Pons (tissue), 1 donor: ENCODE measurements around the gene XG.
"Not testable (repeated sequence)": the region's sequence is repeated elsewhere in the genome, so short reads cannot be mapped to it uniquely, and the experiment has no call there.

Source experiments
- DNase-seq: peaks from one replicate; pipeline ENCODE4 v3.0.0-alpha.2; 2016; ENCODE audit warnings: low spot score

XG gene, protein sequence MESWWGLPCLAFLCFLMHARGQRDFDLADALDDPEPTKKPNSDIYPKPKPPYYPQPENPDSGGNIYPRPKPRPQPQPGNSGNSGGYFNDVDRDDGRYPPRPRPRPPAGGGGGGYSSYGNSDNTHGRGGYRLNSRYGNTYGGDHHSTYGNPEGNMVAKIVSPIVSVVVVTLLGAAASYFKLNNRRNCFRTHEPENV

DNA sequence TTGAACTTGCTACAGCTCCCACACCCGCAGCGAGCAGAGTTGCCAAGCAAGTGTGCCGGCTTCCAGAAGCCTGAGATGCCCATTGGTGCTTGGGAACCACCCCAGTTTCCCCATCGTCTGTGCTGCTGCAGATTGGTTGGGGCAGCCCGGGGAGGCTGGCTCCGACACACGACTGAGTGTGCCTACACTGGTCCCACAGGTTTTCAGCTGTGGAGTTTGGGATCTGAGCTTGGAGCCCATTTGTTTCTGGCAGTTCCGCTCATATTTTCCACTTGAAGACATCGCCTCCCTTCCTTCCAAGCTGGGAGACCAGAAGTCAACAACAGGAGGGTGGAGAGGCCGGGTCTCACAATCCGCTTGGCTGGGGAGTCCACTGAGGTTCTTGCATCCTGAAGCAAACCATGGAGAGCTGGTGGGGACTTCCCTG is at the start of gene XG:
XG (plus strand) TSS at position 167 of the 427 bp plus-strand sequence; CDS start at position 402, 235 bp downstream.
- DNase-seq = not testable (repeated sequence)

DNA sequence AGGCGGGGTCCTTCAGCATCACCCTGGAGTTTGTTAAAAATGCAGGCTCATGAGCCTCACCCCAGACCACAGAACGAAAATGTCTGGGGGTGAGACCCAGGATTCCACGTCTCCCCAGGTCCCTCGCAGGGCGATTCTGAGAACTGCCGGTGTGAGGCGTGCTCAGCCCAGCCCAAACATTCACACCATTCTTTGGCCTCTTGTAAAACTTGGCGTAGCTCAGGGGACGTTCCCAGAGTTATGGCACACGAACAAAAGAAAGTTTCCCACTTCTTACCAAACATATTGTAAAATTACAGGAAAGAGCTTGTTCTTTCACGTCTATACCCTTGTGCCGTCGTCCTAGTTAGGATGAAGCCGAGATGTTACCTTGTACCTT is 47.9 kb upstream of the XG start:
- no peak for DNase-seq

DNA sequence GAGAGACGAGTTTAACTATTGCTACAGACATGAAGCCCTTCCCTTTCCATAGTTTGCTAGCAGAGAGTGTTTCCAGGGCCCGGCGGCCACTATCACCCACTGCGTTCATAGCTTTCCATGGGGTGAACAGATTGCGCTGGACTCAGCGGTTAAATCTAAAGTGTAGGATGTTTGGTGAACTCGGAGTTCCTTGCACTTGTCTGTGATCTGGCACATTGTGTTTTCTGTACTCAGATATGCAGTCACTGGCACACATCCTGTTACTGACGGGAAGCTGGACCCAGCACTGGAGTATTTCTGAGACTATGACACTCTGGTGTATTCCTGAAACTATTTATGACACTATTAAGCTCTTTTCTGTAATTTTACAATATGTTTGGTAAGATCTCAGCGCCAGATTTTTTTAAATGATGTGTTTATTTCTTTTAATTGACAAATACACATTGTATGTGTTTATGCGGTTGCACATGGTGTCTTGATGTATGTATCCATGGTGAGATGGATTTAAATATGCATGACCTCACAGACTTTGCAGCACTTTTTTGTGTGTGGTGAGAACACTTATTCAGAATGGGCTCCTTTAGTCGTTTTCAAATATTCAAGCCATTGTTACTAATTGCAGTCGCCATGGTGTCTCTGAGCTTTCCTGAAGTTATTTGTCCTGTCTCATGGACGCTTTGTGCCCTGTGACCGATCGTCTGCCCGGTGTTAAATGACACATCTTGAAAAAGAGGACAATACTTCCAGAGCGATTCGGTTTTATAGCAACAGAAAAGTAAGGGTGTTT is 46.6 kb upstream of the XG start:
- no peak for DNase-seq

DNA sequence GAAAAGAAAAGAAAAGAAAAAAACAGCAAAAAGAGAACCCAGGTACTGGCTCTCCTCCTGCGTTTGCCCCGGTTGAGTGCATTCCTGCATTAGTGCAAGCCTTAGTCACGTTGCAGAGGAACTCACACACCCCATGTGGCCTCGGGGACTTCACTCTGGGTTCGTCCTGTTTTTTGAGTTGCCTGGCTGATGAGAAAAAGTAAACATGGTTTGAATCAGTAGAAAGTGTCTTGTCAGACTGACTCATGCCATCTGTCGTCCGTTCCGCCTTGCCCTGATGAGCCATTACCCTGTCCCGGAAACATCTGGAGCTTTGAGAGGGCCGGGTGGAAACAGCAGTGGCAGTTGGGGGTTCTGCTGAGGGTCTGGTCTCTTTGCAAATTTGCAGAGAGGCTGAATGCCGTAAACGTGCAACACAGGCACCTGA is 44.5 kb upstream of the XG start:
- DNase-seq = peak; percentile 56

DNA sequence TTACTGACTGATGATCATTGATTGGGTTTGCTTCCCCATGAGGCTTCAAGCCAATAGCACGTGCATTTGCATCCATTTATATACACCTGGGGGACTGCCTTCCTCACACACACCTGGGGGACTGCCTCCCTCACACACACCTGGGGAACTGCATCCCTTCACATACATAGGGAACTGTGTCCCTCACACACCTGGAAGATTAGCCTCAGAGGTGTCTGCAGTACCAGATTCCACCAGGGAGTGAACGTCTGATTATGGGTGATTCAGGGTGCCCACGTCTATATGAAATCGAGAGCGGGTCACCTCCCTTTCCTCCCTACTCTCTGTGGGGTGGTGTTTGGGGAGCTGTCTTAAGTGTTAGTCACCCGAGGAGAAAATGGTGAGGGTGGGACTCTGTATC is 43.8 kb upstream of the XG start:
- no peak for DNase-seq

DNA sequence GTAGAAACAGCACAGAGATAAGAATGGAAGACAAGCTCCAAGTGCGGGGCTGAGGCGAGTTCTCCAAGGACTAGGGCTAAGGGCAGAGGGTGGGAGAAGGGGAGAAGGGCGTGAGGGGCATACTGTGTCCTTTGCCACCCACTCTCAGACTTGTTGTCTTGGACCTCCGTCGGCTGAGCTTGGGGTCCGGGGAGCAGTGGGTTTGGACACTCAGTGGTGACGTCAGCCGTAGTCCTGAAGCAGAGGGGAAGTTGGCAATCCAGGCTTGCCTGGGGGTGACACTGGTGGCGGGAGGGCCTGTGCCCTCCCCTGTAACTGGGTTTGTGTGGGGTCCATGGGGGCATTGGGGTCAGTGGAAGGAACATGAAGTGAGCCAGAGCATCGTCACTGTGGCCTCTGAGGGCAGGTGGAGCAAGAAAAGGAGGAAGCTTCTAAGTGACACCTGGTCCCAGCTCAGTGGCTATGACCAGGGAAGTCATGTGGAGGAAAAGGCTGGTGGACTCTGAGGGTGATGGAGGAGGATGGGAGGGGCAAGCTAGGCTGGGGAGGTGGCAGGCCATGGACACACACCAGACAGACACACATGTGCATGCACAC is 43.1 kb upstream of the XG start:
- DNase-seq = no peak

DNA sequence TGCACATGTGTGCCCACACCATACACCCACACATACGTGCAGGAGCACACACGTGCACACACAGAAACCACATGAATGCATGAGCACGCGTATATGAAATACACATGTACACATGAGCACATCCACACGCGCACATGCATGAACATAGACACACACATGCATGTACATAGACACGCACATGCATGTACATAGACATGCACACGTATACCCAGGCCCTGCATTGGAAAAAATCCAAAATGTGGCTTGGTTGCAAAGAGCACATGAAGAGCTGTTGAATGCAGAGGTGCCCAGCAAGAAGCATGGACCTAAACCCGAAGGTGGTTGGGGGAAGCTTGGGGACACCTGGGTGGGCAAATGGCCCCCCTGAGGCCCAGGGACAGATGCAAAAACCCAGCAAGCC is 42.3 kb upstream of the XG start:
- no peak for DNase-seq

DNA sequence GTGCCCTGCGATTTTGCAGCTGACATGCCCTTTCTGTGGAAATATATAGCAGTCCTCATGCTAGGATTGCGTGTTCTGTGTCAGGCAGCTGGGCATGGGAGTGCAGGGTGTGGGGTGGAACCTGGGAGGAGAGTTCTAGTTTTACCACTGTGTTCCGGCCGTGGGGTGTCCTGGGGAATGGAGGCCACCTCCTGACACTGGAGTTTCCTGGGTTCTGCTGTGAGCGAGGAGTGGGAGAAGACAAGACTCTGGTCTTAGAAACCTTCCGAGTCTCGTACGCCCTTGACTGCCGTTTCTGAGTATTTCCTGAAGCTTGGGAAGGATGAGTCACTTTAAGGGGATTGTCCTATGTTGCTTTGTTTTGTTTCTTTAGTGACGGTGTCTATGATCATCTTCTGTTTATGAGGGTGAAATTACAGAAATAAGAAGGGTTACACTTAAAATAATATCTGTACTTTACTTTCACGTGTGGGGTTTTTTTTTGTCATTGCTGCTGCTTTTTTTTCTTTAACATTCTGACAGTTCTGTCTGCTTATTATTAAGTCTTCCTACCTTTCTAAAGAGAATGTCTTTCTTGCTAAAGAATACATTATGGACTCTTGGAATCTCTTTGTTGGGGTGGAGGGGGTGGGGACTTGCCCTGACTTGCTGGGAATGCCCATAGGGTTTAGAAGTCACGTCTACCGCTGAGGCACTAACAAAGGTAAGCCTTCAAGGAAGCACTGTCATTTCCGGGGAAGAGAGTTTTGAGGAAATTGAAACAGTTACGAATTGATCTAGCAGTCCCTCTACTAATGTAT is 41.6 kb upstream of the XG start:
- no peak for DNase-seq

DNA sequence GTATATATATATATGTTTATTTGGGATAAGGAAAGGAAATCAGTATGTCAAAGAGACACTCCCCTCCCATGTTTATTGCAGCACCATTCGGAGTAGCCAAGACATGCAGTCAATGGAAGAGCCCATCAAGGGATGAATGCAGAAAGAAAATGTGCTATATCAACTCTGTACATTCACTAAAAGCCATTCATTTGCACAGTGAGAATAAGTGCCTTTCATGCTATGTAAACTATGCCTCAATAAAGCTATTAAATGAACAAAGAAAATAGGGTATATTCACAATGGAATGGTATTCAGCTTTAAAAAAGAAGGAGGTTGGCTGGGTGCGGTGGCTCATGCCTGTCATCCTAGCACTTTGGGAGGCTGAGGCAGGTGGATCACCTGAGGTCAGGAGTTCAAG is 40.4 kb upstream of the XG start:
- no peak for DNase-seq

DNA sequence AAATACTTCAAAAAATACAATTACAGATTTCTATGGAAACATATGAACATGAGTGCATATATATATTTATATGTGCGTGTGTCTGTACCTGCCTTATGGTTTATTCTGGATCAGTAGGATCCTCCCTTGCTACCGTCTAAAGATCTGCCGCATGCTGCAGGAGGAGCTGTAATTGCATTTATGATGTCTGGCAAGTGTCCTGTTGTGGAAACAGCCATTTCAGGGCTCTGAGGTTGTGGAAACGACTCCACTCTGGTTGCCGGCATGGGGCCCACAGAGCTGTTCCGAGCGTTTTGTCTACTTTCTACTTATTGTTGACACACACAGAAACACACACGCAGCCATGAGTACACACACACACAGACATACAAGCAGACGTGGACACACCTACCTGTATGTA is 39.4 kb upstream of the XG start:
- DNase-seq = no peak

DNA sequence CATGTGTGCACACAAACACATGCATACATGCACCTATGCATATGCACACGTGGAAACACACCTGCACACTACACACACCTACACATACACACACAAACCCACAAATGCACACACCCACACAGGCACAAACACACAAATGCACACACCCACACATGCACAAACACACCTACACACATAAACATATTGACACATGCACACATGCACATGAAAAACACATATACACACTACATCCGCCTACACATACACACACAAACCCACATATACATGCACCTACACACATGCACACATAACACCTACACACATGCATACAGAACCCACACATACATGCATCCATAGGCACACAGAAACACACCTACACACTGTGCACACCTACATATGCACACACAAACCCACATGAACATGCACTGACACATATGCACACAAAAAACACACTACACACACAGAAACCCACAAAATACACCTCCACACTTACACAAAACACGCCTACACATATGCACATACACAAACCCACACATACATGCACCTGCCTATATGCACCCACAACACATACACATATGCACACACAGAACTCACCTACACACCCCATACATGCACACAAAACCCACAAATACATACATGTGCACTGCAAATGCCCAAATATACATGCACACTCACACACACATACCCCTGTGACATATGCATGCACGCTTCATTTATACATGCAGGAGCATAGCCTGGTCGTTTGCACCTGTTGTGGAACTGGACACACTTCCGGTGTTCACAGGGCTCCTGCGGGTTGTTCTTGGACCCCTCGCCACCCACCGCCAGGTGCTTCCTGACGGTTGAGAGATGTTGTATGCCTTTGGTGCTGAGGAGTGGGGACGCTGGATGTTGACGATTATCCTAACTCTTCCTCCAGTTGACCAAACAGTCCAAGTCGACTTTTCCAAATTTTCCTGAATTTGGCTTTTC is 38.7 kb upstream of the XG start:
- no peak for DNase-seq

DNA sequence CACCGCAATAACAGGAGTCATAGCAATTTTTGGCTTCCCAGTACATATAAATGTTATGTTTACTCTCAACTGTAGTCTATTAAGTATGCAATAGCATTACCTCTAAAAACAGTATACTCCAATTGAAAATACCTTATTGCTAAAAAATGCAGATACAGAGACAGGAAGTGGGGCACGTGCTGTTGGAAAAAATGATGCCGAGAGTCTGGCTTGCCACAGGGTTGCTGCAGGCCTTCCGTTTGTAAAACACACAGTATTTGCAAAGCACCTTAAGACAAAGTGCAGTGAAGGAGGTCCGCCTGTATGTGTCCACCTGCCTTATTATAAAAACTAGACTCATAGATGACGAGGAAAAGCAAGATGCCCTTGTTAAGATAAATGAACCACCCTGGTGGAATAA is 37.3 kb upstream of the XG start:
- no peak for DNase-seq

DNA sequence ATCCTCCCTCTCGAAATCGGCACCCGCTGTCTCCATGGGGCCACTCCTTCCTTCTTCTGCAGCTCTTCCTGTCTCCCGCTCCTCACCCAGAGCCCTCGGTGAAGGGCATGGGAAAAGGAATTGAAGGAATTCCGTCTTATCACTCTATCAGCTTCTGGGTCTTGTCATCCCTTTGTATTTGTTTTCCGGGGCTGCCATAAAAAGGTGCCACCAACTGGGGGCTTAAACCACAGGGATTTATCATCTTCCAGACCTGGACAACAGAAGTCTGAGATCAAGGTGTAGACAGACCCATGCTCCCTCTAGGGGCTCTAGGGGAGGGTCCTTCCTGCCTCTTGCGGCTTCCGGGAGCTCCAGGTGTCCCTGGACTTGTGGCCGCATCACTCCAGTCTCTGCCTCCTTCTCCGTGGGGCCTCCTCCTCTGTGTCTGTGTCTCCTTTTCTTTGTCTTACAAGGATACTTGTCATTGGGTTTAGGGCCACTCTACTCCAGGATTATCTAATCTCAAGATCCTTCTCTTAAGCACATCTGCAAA is 36.7 kb upstream of the XG start:
- no peak for DNase-seq

DNA sequence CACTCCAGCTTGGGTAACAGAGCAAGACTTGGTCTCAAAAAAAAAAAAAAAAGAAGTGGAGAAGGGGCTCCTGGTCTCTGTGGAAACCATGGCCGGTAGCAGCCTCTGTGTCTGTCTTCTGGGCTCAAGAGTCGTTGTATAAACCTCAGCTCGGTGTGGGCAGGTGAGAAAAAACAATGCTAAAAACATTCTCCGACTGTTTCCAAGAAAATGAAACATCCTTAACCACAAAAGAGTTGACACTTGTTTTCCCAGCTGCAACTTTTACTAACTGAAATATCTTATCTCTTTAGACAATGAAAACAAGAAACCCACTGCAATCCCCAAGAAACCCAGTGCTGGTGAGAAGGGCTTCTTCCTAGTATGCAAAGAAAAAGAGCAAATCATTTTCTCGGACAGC is 34.5 kb upstream of the XG start:
- DNase-seq = no peak

DNA sequence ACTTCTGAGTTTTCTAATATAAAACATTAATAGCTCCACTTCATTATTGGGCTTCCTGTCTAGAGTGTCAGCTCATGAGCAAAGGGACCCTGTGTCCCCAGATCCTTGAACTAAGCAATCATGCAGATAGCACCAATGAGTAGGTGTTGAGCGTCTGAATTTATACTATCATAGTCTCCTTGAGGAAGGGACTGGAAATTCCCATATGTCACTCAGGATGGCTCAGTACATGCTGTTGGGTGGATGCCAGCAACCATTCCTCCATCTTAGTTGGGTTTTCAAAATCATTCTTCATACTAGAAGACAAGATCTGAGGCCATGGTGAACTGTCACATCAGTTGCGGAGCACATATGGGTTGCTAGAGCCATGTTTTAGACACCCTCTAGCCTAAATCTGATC is 33.0 kb upstream of the XG start:
- DNase-seq = no peak

DNA sequence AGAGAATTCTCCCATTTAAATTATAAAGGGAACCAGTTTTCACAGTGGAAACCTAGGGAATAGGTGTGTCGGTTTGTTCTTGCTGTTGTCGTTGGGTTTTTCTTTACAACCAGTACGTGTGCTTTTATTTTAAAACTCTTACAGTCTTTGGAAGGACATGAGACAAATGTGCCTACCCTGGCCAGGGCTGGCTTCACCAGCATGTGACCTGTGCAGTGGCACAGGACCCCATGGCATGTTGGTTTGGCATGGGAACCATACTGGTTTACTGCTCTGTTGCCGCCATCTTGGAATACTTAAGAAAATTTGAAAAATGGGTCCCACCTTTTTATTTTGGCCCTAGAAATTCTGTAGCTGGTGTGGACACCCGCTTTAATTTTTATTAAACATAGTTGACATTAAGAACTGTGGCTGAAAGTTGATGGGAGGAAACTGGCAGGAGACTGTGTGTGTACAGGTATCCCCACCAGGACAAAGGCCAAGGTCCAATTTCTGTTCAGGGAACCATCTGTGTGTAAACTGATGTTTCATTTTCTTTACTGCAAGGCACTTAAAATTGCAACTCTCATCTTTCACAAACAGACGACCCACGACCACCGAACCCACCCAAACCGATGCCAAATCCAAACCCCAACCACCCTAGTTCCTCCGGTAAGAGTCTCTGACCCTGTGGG is 31.9 kb upstream of the XG start:
- DNase-seq = no peak

DNA sequence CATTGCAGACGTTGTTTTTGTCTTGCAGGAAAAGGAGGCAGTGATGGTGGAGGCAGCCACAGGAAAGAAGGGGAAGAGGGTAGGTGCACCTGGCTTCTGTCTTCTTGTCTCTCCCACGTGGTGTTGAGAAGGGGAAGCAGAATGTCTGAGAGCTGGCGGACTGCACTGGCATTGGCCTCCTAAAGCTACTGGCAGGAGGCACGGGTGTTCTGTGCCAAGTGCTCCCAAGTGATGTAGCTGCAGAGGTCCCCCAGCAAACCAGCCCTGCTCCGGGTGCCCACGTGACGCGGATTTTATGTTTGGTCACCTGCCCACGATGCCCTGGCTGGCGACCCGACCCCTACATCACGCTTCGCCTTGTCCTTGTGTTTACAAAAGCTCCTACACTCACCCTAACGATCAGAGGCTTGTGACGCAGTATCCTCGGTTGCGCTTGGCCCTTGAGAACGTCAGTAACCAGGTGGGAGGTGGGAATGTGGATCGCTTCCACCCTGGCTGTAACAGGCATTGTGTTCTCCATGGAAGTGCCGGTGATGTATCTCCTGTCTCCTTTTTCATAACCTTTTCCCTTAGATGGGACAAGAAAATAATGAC is 28.5 kb upstream of the XG start:
- no peak for DNase-seq

DNA sequence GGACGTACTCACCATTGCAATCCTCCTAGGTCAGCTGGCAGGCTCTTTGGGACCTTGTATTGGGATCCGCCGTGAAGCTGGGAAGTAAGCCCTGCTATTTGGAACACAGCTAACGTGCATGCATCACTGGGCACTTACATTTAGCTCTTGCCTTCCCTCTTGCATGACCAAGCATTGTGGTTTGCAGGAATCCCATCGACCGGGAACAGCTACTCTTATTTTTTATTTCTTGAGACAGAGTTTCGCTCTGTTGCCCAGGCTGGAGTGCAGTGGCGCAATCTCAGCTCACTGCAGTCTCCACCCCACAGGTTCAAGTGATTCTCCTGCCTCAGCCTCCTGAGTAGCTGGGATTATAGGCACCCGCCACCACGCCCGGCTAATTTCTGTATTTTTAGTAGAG is 24.6 kb upstream of the XG start:
- not testable (repeated sequence) for DNase-seq

DNA sequence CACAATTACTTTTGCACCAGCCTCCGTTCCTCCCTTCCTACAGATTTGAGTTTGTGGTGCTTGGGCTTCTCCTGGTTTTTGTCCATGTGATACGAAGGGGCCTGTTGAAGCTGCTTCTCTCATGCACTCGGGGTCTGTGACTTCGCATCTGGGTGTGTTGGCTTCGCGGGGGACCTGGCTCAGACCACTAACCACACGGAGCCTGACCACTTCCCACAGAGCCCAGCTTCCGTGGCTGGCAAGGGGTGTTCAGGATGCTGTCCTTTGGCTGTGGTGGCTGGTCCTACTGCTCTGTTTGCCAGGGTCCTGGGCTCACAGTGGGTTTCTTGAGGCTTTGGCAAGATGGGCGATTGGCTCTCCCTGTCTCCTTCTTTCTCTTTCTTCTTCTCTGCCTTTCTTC is 19.8 kb upstream of the XG start:
- DNase-seq = no peak

DNA sequence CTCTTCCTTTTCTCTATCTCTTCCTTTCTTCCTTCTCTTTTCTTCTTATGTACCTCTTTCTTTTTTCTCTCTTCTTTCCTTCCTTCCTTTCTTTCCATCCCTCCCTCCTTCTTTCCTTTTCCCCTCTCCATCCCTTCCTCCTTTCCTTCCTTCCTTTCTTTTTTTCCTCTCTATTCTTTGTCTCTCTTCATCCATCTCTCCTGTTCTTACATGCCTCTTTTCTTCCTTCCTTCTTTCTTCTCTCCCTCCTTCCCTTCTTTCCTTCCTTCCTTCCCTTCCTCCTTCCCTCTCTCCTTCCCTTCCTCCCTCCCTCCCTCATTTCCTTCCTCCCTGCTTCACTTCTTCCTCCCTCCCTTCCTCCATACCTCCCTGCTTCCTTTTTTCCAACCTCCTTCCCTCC is 19.2 kb upstream of the XG start:
- no peak for DNase-seq
